Suppressor macrophage treated with lipopolysaccharide for 4 hours (primary cell): ENCODE measurements around the gene IDH1.

ENCODE experiments used
- DNase-seq: peaks from one replicate; pipeline ENCODE4 v3.0.0-alpha.2; 2020

IDH1 gene

DNA sequence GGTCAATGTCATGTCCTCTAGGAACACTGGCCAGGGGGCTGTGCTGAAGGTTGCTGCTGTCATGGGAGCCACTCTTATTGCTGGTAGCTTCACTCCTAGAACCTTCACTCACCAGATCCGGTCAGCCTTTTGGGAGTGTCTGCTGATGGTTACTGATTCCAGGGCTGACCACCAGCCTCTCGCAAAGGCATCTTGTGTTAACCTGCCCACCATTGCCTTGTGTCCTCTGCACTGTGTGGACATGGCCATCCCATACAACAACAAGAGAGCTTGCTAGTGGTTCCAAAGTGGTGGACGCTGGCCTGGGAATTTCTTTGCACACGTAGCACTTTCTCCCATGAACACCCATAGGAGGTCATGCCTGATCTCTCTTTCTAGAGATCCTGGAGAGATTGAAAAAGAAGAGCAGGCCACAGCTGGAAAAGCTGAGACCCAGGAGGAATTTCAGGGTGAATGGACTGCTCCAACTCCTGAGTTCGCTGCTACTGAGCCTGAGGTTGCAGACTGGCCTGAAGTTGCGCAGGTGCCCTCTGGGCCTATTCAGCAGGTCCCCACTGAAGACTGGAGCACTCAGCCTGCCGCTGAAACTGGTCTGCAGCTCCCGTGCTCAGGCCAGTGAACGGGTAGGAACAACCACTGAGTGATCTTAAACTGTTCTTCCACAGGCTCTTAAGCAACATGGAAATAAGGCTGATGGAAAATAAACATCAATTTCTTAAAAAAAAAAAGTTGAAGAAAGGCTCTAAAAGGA lies 46.4 kb downstream of the IDH1 start:
- no peak for DNase-seq

DNA sequence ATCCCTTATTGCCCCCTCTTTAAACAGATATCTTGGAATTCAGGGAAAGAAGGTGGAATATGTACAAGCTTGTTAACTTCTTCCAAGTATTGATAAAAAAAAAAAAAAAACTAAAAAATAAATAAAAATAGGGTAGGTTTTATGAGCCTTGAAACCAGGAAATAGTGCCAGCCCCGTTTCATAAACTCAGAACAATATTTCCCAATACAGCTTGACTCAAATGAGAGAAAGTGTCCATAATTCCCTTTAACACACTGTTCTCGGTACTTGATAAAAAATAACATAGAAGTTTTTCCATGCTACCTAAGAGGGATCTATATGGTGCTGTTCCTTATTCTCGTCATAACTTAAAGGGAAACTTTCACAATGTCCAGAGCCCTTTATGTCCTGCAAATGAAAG lies 47.1 kb downstream of the IDH1 start:
- no peak for DNase-seq

GRCh38 chr2:208204166-208204565 lies 50.7 kb downstream of the IDH1 start:
- DNase-seq, result no peak

GRCh38 chr2:208195531-208195930 lies 59.3 kb downstream of the IDH1 start:
- DNase-seq, result no peak

GRCh38 chr2:208192611-208193236 lies 62.1 kb downstream of the IDH1 start:
- DNase-seq, result no peak

DNA sequence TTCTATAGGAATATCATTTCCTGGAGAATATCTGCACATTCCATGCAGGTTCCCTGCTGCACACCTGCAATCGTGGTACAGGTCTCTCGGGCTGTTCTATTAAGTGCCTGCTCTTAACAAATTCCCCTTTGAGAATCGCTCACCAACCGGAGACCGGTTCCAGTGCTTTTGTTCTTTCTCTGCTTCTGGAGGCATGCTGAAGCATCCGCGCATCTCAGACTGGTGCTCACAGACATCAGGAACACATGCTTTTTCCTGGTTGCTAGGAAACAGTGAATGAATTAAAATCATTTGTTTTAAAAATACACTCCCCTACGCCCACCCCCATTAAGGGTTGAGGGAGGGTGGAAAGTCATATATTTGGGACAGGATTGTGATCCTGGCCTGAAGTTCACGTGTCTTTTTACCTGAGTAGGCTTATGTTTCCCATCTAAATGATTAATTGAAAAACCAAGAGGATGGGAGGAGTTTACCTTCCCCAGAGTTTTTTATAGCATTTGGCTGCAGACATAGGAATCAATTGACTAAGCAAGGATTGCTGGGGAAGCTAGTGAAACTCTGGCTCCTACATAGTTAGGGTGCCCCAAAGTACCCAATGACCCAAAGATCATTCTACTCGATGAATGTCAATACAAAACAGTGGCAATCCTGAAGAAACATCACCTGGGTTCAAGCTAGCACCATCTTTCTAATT lies 64.9 kb downstream of the IDH1 start, which contains the start of gene C2orf80:
C2orf80 (minus strand) TSS at position 221 of the 694 bp plus-strand sequence. CDS start 3,044 bp downstream, outside the sequence.
- DNase-seq, result no peak

GRCh38 chr2:208189069-208189809 lies 65.6 kb downstream of the IDH1 start:
- DNase-seq, result no peak

DNA sequence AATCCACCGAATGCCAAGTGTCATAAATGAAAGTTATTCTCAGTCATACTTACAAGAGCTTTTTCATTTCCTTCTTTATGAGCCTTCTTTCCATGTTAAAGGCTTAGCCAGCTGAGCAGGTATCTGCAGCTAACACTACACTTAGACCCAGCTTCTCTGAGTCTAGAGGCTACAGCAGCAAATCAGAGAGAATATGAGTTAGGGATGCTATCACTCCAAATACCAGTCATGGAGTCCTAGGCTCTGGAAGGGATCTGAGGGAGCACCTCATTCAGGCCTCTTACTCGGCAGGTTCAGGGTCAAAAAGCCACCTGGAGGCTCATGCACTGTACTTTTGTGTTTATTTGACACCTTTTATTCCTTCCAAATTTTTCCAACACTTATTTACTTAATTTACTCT lies 68.0 kb downstream of the IDH1 start:
- no peak for DNase-seq

- no peak for DNase-seq
Measured at GRCh38 chr2:208186465-208186864, 68.4 kb downstream of the IDH1 start.
